HG03342 (cell line): ENCODE data around the gene RANGRF.

Source experiments
- ATAC-seq: cut with Tn5 transposase; IDR thresholded peaks from one replicate; pipeline ENCODE4 v1.9.1; 2021; ENCODE audit warnings: mild to moderate bottlenecking, moderate library complexity; ENCODE audit not compliant: unreplicated experiment

RANGRF gene

DNA sequence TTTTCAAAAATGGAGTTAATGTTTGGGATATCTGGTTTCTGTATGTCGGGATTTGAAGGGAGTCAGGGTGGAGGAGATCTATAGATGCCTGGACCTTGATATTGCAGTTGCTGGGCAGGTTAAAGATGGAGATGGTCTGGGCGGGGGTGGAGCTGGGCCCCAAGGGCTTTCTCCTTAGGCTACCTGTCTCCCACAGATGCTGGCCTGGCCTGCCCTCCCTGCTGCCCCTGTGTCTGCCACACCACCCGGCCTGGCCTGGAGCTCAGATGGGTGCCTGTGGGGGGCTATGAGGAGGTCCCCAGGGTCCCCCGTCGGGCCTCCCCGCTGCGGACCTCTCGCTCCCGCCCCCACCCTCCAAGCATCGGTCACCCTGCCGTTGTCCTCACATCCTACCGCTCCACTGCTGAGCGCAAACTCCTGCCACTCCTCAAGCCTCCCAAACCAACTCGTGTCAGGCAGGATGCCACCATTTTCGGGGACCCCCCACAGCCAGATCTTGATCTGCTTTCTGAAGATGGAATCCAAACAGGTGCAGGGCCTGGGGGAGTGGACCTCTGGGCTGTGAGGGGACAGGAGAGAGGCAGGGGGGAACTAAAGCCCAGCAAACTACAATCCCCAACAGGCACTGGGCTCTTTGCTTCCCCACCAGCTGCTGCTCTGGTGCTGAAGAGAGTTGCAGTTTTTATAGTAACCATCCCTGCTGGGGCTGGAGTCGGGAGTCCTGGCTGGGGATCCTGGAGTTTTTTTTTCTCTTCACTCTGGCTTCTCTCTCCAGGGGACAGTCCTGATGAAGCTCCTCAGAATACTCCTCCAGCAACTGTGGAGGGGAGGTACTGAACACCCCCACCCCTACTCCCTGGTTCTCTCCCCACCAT lies 24.5 kb downstream of the RANGRF start:
- ATAC-seq: no peak

DNA sequence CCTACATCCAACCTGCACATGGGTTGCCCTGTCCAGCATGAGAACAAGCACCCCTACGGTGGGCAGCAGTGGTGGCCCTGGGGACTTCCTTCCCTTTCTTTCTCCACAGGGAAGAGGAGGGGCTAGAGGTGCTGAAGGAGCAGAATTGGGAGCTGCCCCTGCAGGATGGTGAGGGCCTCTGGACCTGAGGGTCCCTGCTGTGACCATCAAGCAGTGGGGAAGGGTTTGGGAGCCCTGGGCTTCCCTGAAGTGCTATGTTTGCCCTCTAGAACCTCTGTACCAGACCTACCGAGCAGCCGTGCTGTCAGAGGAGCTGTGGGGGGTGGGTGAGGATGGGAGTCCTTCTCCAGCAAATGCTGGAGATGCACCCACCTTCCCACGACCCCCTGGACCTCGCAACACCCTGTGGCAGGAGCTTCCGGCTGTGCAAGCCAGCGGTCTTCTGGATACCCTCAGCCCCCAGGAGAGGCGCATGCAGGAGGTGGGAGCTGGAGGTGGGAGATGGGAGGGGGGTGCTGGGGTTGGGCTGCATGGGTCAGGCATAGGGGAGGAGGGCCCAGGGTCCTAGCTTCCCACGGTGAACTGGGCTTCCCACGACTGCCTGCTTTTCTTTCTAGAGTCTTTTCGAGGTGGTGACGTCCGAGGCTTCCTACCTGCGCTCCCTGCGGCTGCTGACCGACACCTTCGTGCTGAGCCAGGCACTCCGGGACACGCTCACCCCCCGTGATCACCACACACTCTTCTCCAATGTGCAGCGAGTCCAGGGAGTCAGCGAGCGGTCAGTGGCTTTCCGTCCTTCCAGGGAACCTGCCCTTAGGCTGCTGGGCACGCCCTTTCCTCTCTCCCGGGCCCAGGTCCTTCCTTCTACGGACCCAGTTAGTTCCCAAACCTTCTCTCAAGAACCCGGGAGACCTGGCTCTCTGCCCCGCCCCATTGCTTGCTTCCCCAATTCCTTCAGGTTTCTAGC lies 26.6 kb downstream of the RANGRF start:
- ATAC-seq: no peak

DNA sequence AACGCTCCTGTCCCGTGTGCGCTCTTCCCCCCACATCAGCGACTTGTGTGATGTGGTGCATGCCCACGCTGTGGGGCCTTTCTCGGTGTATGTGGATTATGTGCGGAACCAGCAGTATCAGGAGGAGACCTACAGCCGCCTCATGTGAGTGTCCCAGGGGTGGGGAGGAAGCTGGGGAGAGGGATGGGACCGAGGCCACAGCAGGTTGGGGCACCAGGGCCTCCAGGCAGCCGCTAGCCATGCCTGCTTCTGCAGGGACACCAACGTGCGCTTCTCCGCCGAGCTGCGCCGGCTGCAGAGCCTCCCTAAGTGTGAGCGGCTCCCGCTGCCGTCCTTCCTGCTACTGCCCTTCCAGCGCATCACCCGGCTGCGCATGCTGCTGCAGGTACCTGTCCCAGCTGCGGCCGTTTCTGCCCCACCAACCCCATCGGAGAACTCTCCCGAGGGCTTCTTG lies 27.3 kb downstream of the RANGRF start:
- ATAC-seq: no peak

DNA sequence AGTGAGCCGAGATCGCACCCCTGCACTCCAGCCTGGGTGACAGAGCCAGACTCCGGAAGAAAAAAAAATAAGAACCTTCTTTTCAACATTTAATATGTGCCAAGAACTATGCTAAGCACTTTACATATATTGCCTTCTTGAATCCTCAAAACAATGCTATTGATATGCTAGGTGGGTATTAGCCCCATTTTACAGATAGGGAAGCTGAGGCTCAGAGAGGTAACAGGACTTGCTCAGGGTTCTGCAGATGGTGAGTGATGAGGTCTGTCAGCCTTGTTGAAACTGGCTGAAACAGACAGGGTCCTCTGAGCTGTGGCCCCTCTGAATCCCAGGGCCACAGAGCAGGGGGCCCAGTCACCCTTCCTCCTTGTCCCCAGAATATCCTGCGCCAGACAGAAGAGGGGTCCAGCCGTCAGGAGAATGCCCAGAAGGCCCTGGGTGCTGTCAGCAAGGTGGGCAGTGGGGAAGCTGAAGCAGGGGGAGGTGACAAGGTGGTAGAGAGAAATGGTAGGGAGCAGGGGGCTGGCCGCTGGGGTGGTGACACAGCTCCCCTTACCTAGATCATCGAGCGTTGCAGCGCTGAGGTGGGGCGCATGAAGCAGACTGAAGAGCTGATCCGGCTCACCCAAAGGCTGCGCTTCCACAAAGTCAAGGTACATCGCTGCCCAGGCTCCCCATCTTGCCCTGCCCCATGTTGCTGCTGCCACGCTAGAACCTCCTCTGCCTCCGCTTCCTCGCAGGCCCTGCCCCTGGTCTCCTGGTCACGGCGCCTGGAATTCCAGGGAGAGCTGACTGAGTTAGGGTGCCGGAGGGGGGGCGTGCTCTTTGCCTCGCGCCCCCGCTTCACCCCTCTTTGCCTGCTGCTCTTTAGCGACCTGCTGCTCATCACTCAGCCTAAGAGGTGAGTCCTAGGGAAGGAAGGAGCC lies 29.8 kb downstream of the RANGRF start:
- no peak for ATAC-seq

DNA sequence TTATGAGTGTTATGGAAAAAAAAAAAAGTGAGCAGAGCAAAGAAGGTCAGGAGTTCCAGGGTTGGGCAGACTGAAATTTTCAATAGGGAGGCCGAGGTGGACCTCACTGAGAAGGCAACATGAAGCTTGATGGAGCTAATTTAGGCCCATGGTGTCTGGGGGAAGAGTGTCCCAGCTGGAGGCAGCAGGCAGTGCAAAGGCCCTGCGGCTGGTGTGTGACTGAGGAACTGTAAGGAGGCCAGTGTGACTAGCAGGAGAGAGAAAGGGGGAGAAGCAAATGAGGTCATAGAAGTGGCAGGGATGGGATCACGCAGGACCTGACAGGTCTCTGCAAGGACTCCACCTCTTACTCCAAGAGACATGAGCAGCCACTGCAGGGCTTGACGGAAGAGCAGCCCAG lies 31.8 kb downstream of the RANGRF start:
- ATAC-seq: no peak

DNA sequence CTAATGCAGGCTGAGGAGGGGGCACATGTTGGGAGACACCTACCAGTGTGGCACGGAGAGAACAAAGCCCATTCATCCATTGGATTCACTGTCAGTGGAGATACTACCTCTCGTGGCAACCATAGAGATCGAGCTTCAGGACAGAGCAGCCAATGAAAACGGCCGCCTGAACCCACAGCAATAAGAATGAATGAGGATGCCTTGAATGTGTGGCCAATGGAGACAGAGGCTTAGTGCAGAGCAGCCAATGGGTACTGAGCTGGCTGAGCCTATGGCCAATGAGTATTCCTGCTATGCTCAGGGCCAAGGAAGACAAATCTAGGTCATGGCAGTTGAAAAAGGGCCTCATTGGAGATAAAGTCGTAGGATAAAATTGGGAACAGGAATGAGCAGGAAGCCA lies 32.5 kb downstream of the RANGRF start:
- ATAC-seq: no peak

DNA sequence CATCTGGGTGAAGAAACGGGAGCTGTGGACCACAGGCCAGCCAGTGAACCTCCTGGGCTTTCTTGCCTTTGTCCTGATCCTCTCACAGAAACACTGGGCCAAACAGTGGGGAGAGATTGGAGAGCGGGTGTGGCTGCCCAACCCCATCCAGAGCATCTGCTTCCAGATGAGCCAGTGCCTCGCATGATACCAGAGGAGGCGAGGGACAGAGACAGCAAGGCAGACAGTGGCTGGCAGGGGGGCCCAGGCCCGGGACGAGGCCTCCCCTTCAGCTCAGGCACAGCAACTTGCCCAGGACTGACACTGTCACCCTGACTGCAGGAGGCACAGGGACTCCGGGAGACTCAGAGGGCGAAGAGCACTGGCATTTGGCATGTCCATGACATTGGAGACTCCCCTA lies 33.6 kb downstream of the RANGRF start:
- ATAC-seq: no peak

DNA sequence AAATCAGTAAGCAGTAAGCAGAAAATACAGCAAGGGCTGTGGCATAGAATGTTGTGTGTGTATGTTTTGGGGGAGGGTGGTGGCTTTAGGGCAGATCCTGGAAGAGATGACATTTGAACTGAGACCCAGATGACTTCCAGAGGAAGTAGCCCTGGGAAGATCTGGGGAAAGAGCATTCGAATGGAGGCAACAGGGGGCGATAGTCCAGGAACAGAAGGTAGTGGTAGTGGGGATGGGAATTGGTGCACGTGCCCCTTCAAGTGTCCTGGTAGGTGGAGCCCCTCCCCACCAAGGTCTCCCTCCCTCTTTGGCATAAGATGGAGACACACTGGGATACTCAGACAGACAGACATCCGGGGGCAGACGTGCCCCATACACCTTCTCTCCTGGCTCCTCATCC lies 35.7 kb downstream of the RANGRF start:
- ATAC-seq: no peak

DNA sequence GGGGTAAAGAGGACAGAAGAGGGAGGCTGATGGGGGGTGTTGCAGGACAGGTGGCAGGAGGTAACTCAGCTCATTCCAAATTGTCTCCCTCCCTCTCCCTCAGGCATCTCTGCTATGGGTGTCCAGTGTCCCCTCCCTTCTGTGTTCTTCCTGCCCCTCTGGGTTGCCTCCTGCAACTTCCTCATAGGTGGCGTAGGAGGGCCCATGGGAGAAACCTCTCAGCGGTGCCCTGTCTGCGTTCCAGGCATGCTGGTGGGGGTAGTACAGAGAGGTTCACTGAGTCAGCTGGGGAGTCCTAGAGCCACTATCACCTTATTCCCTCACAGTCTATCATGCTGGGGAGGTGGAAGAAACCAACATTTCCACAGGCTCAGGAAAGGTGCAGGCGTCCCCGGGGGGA lies 36.5 kb downstream of the RANGRF start:
- ATAC-seq: no peak

DNA sequence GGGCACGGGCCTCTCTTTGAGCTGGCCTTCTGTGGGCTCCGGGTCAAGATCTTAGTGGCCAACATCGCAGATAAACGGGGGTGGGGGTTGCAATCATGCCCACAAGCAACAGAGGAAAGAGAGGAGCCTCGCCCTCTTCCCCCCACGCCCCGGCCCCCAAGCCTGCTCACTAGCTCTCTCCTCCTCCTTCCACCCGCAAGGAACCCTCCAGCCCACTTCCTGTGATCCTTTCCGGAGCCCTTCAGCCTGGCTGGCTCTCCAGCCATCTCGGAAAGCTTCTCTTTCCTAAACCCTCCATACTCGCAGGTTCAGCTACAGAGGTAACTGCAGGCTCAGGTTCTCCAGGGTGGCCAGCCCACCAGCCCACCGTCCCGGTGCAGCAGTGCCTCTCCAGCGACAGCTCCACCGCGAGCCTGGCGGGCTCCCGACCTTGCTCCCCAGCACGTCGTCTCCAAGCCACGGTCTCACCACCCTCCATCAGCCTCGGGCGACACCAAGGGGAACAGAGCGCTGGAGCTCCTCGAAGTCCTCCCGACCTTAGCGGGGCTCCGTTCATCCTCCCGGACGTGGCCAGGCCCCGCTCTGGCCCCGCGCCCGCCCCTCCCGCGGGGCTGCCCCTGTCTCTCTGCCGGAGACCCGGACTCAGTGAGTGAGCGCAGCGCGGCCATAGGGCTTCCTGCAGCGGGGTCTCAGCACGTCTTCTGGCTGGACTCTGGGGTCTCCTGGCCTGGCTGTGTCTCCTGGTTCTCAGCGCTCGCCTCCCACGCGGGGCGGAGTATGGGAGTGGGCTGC lies 38.2 kb downstream of the RANGRF start:
- no peak for ATAC-seq

DNA sequence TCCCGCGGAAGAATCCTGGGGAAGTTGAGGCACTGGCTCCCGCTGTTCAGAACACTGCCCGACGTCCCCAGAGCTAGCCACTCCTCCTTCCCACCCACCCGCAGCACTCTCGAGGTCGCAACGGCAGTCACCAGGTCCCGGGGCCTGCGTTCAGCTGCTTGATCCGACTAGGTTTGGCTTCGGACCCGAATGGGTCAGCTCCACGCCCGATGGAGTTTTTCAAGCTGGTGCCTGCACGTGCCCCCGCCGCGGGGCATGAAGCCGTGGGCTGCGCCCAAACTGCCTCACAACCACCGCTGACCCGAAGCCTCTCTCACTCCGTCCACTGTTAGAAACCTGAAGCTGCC lies 38.8 kb downstream of the RANGRF start:
- ATAC-seq: no peak

DNA sequence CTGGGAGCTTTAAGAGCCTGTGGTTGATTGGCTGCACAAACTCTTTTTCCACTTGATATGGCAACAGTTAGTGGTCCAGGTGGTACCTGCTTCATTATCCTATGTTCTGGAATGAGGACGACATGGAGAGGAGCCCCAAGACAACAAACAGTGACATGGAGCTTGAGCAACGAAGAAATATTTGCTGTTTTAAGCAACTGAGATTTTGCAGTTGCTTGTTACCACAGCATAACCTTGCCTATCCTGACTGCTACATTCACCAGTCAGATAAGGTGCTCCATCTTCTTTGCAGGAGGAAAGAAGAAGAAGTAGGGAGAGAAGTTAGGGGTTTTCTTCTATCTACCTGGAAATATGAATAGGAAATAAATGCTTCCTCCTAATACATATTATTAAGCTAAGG lies 43.7 kb downstream of the RANGRF start:
- ATAC-seq: no peak

DNA sequence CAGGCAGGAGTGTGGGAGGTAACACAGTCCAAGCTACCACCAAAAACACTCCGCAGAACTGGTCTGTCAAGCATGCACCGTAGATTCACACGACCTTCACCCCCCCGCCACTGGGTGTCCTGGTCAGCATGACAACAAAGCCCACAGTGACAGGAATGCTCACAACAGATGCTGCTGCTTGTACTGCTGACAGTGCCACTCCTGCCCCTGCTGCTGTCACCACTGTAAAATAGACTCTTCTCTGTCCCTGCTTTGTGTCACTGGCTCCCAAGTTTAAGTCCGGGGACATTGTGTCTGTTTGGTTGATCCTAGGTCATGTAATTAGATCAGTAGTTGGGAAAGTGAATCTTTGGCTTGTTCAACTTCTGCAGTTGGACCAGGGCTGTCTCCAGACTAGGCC lies 44.2 kb downstream of the RANGRF start:
- no peak for ATAC-seq

DNA sequence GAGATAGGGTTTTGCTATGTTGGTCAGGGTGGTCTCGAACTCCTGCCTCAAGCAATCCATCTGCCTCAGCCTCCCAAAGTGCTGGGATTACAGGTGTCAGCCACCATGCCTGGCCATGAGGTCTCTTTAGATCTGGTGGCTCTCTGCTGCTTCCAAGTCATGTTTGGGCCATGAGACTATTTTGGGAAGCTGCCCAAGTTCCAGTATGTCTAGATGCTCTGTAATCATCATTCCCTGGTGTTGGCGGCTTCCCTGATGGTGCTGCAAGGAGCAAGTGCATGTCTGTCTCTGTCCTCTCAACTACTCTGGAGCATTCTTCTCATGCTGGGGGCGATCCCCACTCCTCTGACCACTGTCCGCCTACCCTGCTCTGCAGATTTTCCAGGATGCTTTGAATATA lies 44.8 kb downstream of the RANGRF start:
- no peak for ATAC-seq

DNA sequence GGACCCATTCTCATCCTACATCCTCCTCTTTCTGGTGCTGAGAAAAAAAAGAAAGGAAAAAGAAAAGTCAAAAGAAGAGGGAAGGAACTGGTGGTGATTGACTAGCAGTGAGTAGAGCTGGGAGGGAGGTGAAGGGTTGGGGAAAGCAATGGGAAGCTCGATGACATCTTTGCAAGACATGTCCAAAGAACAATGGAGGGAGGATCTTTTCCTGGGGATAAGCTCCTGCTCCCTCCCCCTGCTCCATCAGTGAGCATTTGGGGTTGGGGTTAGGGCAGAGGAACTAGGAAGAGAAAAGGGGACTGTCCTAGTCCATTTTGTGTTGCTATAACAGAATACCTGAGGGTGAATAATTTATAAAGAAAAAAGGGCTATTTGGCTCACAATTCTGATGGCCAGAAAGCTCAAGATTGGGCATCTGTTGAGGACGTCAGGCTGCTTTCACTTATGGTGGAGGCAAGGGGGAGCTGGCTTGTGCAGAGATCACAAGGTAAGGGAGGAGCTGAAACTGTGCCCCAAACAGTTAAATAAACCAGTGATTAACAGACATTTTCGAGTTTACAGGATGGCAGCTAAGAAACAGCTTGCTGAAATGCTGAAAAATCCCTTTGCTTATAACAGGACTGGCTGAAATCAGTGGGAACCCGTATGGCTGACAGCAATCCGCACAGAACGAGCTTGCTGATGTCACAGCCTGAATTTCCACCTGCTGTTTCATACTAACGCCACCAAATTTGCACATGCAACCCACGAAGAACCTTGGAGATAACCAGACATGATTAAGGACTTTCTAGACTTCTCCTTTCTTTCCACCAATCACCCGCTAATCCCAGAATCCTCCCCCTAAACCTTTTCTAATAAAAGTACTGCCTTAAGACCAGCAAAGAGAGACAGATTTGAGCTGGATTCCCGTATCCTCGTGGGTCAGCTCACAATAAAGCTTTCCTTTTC lies 49.6 kb downstream of the RANGRF start:
- no peak for ATAC-seq

DNA sequence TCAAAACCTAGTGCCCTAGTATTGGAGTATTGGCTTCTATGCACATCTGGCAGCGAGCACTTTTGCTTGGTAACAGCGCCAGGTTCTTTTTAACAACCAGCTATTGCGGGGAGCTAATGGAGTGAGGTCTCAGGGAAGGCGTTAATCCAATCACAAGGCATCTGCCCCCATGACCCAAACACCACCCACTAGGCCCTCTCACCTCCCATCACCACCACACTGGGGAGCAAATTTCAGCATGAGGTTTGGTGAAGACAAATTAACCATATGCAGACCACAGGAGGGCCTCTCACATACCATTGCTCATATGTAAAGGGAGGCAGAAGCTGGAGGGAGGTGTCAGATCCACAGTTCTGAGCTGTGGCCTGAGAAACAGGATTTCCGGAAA lies 50.3 kb downstream of the RANGRF start:
- no peak for ATAC-seq

DNA sequence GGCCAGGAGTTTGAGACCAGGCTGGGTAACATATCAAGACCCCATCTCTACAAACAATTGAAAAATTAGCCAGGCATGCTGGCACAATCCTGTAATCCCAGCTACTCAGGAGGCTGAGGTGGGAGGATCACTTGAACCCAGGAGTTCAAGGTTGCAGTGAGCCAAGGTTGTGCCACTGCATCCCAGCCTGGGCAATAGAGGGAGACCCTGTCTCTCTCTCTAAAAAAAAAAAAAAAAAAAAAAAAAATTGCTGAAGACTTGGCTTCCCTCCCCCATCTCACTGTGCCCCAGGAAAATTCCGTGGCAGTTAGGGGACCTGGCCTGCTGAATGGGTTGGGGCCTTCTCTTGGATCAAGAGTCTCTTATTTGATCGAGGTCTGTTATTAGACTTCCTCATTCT lies 51.1 kb downstream of the RANGRF start, which contains the start of gene ODF4:
Gene ODF4 (plus strand): TSS at position 301 of the 400 bp plus-strand sequence. CDS start 212 bp downstream, outside the sequence.
- ATAC-seq: no peak
